HL-60 (cell line): Measurements from ENCODE around the gene ELP2.

Experiments
- GABPA ChIP-seq: IDR thresholded peaks from 2 replicates; pipeline ENCODE4 v1.6.1; 2012; ENCODE audit warnings: low read depth
- POLR2AphosphoS5 ChIP-seq: IDR thresholded peaks from 2 replicates; pipeline ENCODE4 v1.6.1; 2012; ENCODE audit warnings: low read depth
- SPI1 ChIP-seq: IDR thresholded peaks from 2 replicates; pipeline ENCODE4 v1.6.1; 2012; ENCODE audit warnings: low read depth, mild to moderate bottlenecking, borderline replicate concordance
- TF ChIP-seq, protein P1 (sequence below): IDR thresholded peaks from one replicate; pipeline ENCODE4 v1.5.1; 2011; ENCODE audit warnings: low read length, control low read depth, inconsistent platforms; ENCODE audit not compliant: insufficient read depth
- TF ChIP-seq, protein P2 (sequence below): IDR thresholded peaks from 2 replicates; pipeline ENCODE4 v1.6.1; 2012; ENCODE audit warnings: low read depth; ENCODE audit not compliant: insufficient replicate concordance

DNA sequence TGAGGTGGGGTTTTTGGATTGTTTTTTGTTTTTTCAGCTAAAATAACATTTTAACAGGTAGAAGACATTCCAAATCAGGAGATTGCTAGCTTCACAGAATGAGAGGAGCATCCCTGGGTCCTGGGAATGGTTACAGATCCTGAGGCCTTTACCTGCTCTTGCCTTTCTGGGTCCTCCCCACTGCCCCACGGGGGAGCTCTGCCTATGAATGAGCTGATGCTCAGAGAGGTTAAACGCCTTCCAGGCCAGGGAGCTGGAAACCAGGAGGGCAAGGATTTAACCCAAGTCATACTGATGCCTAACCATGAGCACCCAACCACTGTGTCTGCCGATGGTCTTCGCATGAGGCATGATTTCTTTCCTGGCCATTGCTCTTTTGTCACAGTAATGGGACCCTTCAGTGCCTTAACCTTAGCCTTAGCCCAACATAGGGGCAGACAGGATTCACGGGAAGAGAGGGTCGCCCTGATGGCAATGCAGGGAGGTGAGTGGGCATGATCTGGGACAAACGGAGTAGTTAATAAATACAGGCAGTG lies 73.7 kb downstream of the ELP2 start:
- TF ChIP-seq POLR2AphosphoS5 = no peak
- TF ChIP-seq, protein P1, sequence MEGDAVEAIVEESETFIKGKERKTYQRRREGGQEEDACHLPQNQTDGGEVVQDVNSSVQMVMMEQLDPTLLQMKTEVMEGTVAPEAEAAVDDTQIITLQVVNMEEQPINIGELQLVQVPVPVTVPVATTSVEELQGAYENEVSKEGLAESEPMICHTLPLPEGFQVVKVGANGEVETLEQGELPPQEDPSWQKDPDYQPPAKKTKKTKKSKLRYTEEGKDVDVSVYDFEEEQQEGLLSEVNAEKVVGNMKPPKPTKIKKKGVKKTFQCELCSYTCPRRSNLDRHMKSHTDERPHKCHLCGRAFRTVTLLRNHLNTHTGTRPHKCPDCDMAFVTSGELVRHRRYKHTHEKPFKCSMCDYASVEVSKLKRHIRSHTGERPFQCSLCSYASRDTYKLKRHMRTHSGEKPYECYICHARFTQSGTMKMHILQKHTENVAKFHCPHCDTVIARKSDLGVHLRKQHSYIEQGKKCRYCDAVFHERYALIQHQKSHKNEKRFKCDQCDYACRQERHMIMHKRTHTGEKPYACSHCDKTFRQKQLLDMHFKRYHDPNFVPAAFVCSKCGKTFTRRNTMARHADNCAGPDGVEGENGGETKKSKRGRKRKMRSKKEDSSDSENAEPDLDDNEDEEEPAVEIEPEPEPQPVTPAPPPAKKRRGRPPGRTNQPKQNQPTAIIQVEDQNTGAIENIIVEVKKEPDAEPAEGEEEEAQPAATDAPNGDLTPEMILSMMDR = no peak
- TF ChIP-seq GABPA = no peak
- TF ChIP-seq, protein P2, sequence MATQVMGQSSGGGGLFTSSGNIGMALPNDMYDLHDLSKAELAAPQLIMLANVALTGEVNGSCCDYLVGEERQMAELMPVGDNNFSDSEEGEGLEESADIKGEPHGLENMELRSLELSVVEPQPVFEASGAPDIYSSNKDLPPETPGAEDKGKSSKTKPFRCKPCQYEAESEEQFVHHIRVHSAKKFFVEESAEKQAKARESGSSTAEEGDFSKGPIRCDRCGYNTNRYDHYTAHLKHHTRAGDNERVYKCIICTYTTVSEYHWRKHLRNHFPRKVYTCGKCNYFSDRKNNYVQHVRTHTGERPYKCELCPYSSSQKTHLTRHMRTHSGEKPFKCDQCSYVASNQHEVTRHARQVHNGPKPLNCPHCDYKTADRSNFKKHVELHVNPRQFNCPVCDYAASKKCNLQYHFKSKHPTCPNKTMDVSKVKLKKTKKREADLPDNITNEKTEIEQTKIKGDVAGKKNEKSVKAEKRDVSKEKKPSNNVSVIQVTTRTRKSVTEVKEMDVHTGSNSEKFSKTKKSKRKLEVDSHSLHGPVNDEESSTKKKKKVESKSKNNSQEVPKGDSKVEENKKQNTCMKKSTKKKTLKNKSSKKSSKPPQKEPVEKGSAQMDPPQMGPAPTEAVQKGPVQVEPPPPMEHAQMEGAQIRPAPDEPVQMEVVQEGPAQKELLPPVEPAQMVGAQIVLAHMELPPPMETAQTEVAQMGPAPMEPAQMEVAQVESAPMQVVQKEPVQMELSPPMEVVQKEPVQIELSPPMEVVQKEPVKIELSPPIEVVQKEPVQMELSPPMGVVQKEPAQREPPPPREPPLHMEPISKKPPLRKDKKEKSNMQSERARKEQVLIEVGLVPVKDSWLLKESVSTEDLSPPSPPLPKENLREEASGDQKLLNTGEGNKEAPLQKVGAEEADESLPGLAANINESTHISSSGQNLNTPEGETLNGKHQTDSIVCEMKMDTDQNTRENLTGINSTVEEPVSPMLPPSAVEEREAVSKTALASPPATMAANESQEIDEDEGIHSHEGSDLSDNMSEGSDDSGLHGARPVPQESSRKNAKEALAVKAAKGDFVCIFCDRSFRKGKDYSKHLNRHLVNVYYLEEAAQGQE = no peak
- no peak for TF ChIP-seq SPI1
